NOMO-1 treated with DMSO at 0.1 percent for 48 hours (cell line): ENCODE data around the gene PMPCA.
"Not testable (repeated sequence)": the region's sequence is repeated elsewhere in the genome, so short reads cannot be mapped to it uniquely, and the experiment has no call there.

Source experiments
- DNase-seq: peaks from one replicate; lab custom pipeline; 2025; ENCODE audit not compliant: unreplicated experiment; lab: John Stamatoyannopoulos, UW

Gene PMPCA

GRCh38 chr9:136393531-136393930 lies 16.9 kb upstream of the PMPCA start:
- DNase-seq = no peak

- no peak for DNase-seq
These were observed 16.0 kb upstream of the PMPCA start for GRCh38 chr9:136394312-136395019.

GRCh38 chr9:136395020-136395340 lies 15.5 kb upstream of the PMPCA start:
- DNase-seq = no peak

- no peak for DNase-seq
These were observed 14.9 kb upstream of the PMPCA start for GRCh38 chr9:136395345-136396218.

GRCh38 chr9:136396219-136396515 lies 14.3 kb upstream of the PMPCA start:
- no peak for DNase-seq

GRCh38 chr9:136397643-136398042 lies 12.8 kb upstream of the PMPCA start:
- no peak for DNase-seq

- DNase-seq = no peak
These were observed 12.2 kb upstream of the PMPCA start for GRCh38 chr9:136398286-136398685.

GRCh38 chr9:136399176-136400037 lies 11.1 kb upstream of the PMPCA start:
- no peak for DNase-seq

GRCh38 chr9:136400038-136400834 lies 10.2 kb upstream of the PMPCA start, which contains the start of gene SNAPC4:
Gene SNAPC4 (minus strand): TSS chr9:136400170. CDS start chr9:136398428, 1,742 bp downstream.
- DNase-seq = peak; percentile 92

GRCh38 chr9:136401173-136401922 lies 9.1 kb upstream of the PMPCA start:
- DNase-seq = no peak

- no peak for DNase-seq
These were observed 8.4 kb upstream of the PMPCA start for GRCh38 chr9:136402067-136402466.

- DNase-seq = no peak
These were observed 6.9 kb upstream of the PMPCA start for GRCh38 chr9:136403538-136403914.

- peak; percentile 65 for DNase-seq
These were observed 6.3 kb upstream of the PMPCA start for GRCh38 chr9:136403915-136404800.

GRCh38 chr9:136404801-136405136 lies 5.7 kb upstream of the PMPCA start:
- no peak for DNase-seq

GRCh38 chr9:136405481-136405880 lies 5.0 kb upstream of the PMPCA start:
- DNase-seq = no peak

- not testable (repeated sequence) for DNase-seq
These were observed 4.6 kb upstream of the PMPCA start for GRCh38 chr9:136405904-136406303.

- not testable (repeated sequence) for DNase-seq
These were observed 3.4 kb upstream of the PMPCA start for GRCh38 chr9:136407061-136407460.

- no peak for DNase-seq
These were observed 2.5 kb upstream of the PMPCA start for GRCh38 chr9:136407911-136408310.
